Fibroblast of pulmonary artery (primary cell): Measurements from ENCODE around the gene ICOSLG.
"Not testable (repeated sequence)": the region's sequence is repeated elsewhere in the genome, so short reads cannot be mapped to it uniquely, and the experiment has no call there.

Experiments
- DNase-seq: peaks from one replicate; pipeline ENCODE4 v3.0.0-alpha.2; 2010; ENCODE audit warnings: low read depth
- H3K4me3 ChIP-seq: replicated peaks from 2 replicates; pipeline ENCODE4 v1.5.1; 2011; ENCODE audit warnings: low read depth, mild to moderate bottlenecking, control low read depth, low read length, moderate library complexity
- CTCF ChIP-seq: IDR thresholded peaks from 2 replicates; pipeline ENCODE4 v1.5.1; 2011; ENCODE audit warnings: mild to moderate bottlenecking, control low read depth, low read length, inconsistent platforms; ENCODE audit errors: missing control alignments

Gene ICOSLG

GRCh38 chr21:44283948-44284347 lies 43.2 kb upstream of the ICOSLG start:
- no peak for TF ChIP-seq CTCF
- H3K4me3 ChIP-seq: no peak overlapping the region
- no peak for DNase-seq

GRCh38 chr21:44283211-44283785 lies 42.6 kb upstream of the ICOSLG start:
- H3K4me3 ChIP-seq, DNase-seq: not testable (repeated sequence)

GRCh38 chr21:44282370-44282769 lies 41.6 kb upstream of the ICOSLG start:
- H3K4me3 ChIP-seq: no peak overlapping the region
- no peak for TF ChIP-seq CTCF
- DNase-seq: no peak

- TF ChIP-seq CTCF: no peak
- DNase-seq: no peak
- no peak overlapping the region for H3K4me3 ChIP-seq
These were observed 41.1 kb upstream of the ICOSLG start for GRCh38 chr21:44281801-44282200.

DNA sequence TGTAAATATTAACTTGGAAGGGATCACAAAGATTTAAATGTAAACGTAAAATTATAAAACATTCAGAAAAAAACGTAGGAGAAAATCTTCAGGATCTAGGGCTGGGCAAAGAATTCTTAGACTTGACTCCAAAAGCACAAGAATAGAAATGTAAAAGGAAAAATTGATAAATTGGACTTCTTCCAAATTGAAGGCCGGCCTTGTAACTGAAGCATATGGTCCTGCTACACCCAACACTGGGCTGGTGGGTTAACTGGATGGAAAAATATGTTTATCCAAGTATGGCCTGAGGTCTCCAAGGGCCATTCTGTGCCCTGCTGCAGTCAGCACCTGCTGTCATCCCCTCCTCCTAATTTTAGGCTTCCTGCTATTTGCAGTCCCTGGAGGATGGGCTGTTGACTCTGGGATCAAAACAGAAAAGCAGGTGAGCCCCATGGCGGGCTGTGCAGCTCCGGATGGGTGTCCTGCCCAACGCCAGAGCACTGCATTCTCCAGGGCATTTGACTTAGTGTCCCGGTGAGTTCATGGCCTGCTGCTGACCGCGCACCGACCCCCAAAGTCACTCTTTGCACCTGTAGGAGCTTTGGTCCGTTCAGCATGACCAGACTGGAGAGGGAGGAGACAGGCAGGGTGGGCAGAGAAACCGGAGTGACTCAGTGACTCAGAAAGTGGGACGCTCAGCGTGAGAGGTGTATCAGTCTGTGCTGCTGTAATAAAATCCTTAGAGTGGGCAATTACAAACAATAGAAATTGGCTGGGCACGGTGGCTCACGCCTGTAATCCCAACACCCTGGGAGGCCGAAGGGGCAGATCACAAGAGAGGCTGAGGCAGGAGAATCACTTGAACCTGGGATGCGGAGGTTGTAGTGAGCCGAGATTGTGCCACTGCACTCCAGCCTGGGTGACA lies 38.9 kb upstream of the ICOSLG start:
- no peak for DNase-seq
- no peak for TF ChIP-seq CTCF
- no peak overlapping the region for H3K4me3 ChIP-seq

DNA sequence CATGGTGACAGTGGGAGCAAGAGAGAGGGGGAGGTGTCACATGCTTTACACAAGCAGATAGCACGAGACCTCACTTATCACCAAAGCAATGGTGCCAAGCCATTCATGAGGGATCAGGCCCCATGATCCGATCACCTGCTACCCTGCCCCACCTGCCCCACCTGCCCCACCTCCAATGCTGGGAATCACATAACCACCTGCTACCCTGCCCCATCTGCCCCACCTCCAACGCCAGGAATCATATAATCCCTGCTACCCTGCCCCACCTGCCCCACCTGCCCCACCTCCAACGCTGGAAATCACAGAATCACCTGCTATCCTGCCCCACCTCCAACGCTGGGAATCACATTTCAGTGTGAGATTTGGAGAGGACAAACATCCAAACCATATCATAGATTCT lies 34.3 kb upstream of the ICOSLG start:
- no peak for DNase-seq
- no peak overlapping the region for H3K4me3 ChIP-seq
- no peak for TF ChIP-seq CTCF

DNA sequence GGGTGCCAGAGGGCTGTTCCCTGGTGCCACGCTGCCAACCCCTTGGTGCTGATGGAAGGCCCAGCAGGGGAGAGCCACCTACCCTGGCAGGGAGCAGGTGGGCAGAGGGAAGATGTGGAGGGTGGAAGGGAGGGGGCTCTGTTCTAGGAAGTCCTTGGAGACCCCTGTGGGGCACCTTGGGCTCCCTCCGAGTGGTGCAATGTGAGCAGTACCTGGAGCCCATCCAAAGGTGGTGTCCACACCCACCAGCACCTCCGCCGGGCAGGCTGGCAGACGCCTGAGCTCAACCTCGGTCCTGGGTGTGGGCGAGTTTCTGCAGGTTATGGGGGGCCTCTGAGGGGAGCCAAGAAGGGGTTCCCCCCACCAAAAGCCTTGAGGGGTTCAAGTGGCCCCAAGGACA lies 32.3 kb upstream of the ICOSLG start:
- no peak for TF ChIP-seq CTCF
- DNase-seq: no peak

More for the DNA sequence above, 32.3 kb upstream of the ICOSLG start:
- H3K4me3 ChIP-seq: no peak overlapping the region
